Measurements from ENCODE around the gene OR5B21.

OR5B21 gene

GRCh38 chr11:58495906-58496305 lies 12.0 kb downstream of the OR5B21 start:
- H3K27ac ChIP-seq = no peak overlapping the region
- TF ChIP-seq ZFX (IDR thresholded peaks at IDR 0.05; ENCODE audit: borderline replicate concordance) (no peak), CTCF (IDR thresholded peaks at IDR 0.05) (no peak)

DNA sequence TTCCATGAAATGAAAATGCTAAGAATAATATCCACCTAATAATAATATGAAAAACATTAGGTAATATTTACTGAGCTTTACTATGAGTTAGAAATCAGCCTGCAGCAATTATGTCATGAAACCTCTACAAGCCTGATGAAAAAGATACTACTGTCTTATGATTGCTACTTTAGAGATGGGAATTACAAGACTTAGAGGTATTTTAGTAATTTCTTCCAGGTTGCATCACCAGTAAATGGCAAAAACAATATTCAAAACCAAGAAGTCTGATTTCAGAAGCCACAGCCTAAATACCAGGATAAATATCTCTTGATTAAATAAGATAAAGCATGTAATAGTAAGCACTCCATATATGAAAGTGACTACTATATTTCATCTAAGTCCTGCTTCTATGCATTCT lies 13.8 kb downstream of the OR5B21 start:
- no peak overlapping the region for H3K27ac ChIP-seq
- TF ChIP-seq ZFX (IDR thresholded peaks at IDR 0.05; ENCODE audit: borderline replicate concordance) (no peak), CTCF (IDR thresholded peaks at IDR 0.05) (no peak)

GRCh38 chr11:58493676-58494075 lies 14.2 kb downstream of the OR5B21 start:
- TF ChIP-seq CTCF (IDR thresholded peaks at IDR 0.05) = no peak
- no peak for TF ChIP-seq ZFX (IDR thresholded peaks at IDR 0.05; ENCODE audit: borderline replicate concordance)
- no peak overlapping the region for H3K27ac ChIP-seq

- TF ChIP-seq ZFX (IDR thresholded peaks at IDR 0.05; ENCODE audit: borderline replicate concordance) (no peak), CTCF (IDR thresholded peaks at IDR 0.05) (no peak)
- no peak overlapping the region for H3K27ac ChIP-seq
Measured at GRCh38 chr11:58490827-58491226, 17.1 kb downstream of the OR5B21 start.

- no peak overlapping the region for H3K27ac ChIP-seq
- TF ChIP-seq ZFX (IDR thresholded peaks at IDR 0.05; ENCODE audit: borderline replicate concordance) (no peak), CTCF (IDR thresholded peaks at IDR 0.05) (no peak)
Measured at GRCh38 chr11:58487170-58487569, 20.7 kb downstream of the OR5B21 start.

DNA sequence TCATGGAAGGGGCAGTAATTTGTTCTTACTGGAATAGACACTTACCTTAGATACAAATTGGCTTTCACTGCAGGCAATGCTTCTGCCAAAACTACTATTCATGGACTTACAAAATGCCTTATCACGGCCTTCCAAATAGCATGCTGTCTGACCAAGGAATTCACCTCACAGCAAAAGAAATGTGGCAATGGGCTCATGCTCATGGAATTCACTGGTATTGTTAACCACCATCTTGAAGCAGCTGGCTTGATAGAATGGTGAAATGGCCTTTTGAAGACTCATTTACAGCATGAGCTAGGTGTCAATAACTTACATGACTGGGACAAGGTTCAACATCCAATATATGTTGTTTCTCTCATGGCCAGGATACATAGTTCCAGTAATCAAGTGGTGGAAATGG lies 21.9 kb downstream of the OR5B21 start:
- no peak overlapping the region for H3K27ac ChIP-seq
- TF ChIP-seq ZFX (IDR thresholded peaks at IDR 0.05; ENCODE audit: borderline replicate concordance) (no peak), CTCF (IDR thresholded peaks at IDR 0.05) (no peak)

DNA sequence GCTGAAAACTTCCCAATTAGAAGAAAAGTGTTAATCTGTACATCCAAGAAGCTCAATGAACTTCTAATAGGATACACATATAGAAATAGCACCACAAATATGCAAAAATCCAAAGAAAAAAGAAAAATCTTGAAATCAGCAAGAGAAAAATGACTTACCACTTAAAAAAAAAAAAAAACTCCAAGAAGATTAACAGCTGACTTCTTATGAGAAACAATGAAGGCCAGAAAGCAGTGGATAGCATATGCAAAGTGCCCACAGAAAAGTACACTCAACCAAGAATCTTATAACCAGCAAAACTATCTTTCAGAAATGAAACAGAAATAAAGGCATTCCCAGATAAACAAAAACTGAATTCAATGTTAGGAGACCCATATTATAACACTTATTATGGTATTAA lies 36.0 kb downstream of the OR5B21 start:
- no peak overlapping the region for H3K27ac ChIP-seq
- TF ChIP-seq CTCF (IDR thresholded peaks at IDR 0.05) (no peak), ZFX (IDR thresholded peaks at IDR 0.05; ENCODE audit: borderline replicate concordance) (no peak)

Measured in 22Rv1 (cell line).